Coronary artery (tissue), 2 donors: ENCODE data around the gene C19orf25.

ENCODE experiments used
- DNase-seq: peaks from one replicate; pipeline ENCODE4 v3.0.0-alpha.2; 2017; ENCODE audit warnings: low spot score
- H3K27ac ChIP-seq, 2 donors: fragments of 200-600 bp; sonication (generic); one replicate each; pipeline ENCODE4 v1.5.1; 2016 to 2019
- H3K4me3 ChIP-seq: fragments of 200-600 bp; sonication (generic); 2 replicates; pipeline ENCODE4 v1.5.1; 2016; ENCODE audit warnings: mild to moderate bottlenecking, moderate library complexity
- TF ChIP-seq, protein P1 (sequence below): fragments of 200-600 bp; sonication (generic); IDR thresholded peaks from one replicate; pipeline ENCODE4 v1.5.1; 2019; ENCODE audit warnings: antibody characterized with exemption

The C19orf25 gene

DNA sequence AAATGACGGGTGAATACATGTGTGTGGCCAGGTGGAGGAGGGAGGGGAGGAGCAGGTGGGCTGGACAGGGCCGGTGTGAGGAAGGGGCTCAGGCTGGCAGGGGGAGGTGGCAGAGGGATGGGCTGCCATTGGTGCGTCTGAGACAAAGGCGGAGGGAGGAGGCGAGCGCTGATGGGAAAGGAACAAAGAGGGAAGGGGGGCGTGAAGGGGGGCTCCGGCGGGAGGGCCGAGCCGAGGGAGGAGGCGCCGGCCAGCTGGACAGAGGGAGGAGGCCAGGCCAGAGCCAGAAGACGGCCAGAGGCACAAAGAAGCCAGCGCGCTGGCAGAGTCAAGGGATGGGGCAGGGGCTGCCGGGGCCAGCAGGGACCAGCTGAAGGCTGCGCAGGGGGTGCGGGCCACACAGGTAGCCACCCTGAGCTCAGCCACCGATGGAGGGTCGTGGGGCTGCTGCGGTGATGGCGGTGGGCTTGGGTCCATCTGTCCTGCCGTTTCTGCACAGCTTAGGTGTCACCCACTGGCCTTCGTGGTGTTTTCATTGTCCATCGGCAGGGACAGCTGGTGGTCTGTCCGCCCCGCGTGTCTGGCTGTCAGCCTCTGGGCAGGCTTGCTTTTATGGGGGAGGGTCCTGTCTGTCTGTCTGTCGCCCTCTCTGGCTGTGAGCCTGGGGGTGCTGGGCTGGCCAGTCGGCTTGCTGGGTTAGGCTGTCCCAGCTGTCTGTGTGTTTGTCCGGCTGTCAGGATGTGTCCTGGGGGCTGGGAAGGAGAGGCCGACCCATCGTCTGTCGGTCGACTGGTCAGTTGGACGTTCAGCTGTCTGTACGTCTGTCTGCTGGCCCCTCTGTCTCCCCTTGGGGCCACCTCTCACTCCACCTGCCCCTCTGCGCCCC, 26.9 kb downstream of the C19orf25 start:
- DNase-seq: no peak
- Histone ChIP-seq H3K4me3 (no peak overlapping the region), H3K27ac (no peak overlapping the region)
- TF ChIP-seq, protein P1, sequence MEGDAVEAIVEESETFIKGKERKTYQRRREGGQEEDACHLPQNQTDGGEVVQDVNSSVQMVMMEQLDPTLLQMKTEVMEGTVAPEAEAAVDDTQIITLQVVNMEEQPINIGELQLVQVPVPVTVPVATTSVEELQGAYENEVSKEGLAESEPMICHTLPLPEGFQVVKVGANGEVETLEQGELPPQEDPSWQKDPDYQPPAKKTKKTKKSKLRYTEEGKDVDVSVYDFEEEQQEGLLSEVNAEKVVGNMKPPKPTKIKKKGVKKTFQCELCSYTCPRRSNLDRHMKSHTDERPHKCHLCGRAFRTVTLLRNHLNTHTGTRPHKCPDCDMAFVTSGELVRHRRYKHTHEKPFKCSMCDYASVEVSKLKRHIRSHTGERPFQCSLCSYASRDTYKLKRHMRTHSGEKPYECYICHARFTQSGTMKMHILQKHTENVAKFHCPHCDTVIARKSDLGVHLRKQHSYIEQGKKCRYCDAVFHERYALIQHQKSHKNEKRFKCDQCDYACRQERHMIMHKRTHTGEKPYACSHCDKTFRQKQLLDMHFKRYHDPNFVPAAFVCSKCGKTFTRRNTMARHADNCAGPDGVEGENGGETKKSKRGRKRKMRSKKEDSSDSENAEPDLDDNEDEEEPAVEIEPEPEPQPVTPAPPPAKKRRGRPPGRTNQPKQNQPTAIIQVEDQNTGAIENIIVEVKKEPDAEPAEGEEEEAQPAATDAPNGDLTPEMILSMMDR: no peak

GRCh38 chr19:1450735-1451731, 28.0 kb downstream of the C19orf25 start:
- Histone ChIP-seq H3K4me3 (no peak overlapping the region), H3K27ac (no peak overlapping the region)
- no peak for DNase-seq
- TF ChIP-seq, protein P1: no peak

DNA sequence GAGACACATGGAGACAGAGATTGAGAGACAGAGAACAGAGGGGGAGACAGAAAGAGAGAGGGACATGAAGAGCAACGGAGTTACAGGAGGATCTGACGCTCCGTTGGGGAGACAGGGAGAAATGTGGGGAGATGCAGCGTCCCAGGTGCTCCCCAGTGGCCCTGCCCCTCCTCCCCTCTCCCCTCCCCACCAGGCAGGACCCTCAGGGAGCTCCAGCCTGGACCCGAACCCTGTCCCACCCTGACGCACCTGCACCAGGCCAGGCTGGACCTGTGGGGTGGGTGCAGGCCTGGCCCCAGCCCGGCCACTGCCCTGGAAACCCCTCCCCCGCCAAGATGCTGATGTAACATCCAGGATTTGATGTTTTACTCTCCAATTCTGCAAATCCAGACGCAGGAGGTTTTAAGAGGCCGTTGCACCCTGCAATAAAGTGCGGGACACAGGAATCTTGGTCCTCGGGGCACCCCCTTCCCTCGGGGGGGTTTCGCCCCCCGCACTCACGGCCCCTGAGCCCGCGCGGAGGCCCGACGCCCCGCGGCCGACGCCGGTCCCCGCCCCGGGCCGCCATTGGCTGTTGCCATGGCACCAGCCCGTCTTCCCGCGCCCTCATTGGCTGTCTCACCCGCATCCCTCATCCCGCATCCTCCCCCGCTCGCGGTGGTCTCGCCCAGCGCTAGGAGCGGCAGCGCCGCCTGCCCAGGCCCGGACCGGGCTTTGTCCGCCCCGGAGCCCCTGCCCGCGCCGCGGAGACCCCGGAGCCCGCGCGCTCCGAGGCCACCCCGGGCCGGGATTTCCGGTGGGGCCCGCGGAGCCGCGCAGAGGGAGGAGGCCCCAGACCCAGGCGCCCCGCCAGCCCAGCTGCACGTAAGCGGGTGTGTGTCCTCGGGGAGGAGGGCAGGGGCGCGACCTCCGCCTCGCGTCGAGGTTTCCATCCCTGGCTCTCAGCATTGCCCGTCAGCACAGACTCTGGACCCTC, 29.3 kb downstream of the C19orf25 start, which contains the start of gene APC2:
Gene APC2 (plus strand): TSS at position 655 of the 976 bp plus-strand sequence. CDS start 2,881 bp downstream, outside the sequence.
- no peak within 1 kb of the TSS for H3K27ac ChIP-seq
- TF ChIP-seq, protein P1: no peak
- H3K4me3 ChIP-seq: peak within 1 kb of the TSS; percentile 38
- DNase-seq: no peak

GRCh38 chr19:1447944-1448343, 31.1 kb downstream of the C19orf25 start:
- Histone ChIP-seq H3K4me3 (no peak overlapping the region), H3K27ac (no peak overlapping the region)
- DNase-seq: no peak
- TF ChIP-seq, protein P1: no peak

- H3K27ac ChIP-seq: no peak overlapping the region
- DNase-seq: no peak
- TF ChIP-seq, protein P1: no peak
- no peak overlapping the region for H3K4me3 ChIP-seq
These were observed 31.5 kb downstream of the C19orf25 start for GRCh38 chr19:1447504-1447903.
